HG03457 (cell line): ENCODE results near the gene DNMT3A.
"Not testable (repeated sequence)": the region's sequence is repeated elsewhere in the genome, so short reads cannot be mapped to it uniquely, and the experiment has no call there.

ENCODE experiments used
- ATAC-seq: cut with Tn5 transposase; IDR thresholded peaks from one replicate; pipeline ENCODE4 v1.9.1; 2021; ENCODE audit warnings: moderate number of reproducible peaks; ENCODE audit not compliant: unreplicated experiment

The DNMT3A gene

GRCh38 chr2:25215948-25216679 lies 125.6 kb downstream of the DNMT3A start:
- peak; percentile 47 for ATAC-seq

- no peak for ATAC-seq
Measured at GRCh38 chr2:25215232-25215631, 126.5 kb downstream of the DNMT3A start.

GRCh38 chr2:25213229-25213628 lies 128.5 kb downstream of the DNMT3A start:
- ATAC-seq, result no peak

DNA sequence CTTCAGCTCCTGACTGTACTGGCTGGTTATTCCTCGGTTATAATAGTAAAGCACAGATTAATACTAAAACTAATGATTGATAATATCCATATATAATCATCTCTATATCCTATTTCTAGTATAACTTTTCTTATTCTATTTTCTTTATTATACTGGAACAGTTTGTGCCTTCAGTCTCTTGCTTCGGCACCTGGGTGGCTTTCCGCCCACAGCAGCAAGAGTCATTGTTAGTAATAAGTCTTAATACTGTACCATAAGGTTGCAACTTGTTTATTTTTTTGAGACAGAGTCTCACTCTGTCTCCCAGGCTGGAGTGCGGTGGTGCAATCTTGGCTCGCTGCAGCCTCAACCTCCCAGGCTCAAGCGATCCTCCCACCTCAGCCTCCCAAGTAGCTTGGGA lies 130.8 kb downstream of the DNMT3A start:
- not testable (repeated sequence) for ATAC-seq

DNA sequence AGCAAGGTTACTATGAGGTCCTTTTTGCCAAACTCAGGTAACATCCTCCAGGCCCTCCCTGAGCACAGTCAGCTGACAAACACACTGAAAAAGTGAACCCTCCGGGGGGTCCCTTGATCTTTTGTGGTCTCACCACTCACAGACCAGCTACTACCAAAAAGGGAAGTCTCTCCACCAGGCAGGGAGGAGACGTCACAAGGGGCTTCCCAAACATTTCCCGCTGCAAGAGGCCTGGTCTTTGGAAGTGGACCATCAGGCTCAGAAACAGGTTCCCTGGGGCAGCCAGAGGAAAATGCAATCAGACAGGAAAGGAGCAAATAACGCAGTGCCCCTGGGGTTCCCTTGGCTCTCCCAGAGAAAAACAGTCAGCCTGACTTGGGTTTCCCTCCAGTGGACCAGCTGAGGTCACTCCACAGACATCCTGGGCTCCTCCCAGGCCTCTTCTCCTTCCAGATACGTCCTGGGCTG lies 134.6 kb downstream of the DNMT3A start:
- ATAC-seq, result no peak

- ATAC-seq, result no peak
Measured at GRCh38 chr2:25204190-25204838, 137.4 kb downstream of the DNMT3A start.

DNA sequence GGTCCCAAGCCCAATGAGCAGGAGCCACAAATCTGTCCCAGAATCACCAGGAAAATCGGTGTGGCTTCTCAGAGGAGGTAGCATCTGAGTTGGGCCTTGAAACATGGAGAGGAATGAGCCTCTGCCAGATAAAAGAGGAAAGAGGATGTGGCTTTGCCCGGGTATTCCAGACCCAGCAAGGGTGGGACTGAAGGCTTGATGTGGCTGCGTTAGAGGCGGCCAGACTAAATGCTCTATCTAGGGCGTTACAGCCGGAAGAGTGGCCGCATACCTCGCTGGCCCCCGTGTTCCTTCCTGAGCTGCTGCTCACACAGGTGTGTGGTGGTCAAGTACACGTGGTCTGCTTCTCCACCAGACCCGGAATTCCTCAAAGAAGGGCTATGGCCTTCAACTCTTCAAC lies 139.4 kb downstream of the DNMT3A start:
- no peak for ATAC-seq

GRCh38 chr2:25201794-25202193 lies 139.9 kb downstream of the DNMT3A start:
- ATAC-seq, result no peak

GRCh38 chr2:25201265-25201664 lies 140.5 kb downstream of the DNMT3A start:
- ATAC-seq, result no peak

DNA sequence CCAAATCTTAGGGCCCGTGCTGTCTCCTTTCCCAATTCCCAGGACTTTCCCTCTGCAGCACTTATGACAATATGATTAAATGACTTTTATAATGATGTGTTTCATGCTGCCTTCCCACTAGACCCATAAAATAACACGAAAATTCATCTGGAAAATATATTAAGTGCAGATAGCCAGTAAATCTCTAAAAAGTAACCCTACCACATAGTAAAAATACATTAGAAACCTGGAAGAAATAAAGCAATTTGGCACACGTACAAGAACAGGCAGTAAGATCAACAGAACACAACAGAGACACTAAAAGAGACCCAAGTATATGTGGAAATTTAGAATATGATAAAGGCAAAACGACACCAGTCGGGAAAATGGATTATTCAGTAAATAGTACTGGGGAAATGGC lies 143.1 kb downstream of the DNMT3A start:
- no peak for ATAC-seq

GRCh38 chr2:25198209-25198525 lies 143.6 kb downstream of the DNMT3A start:
- no peak for ATAC-seq

- no peak for ATAC-seq
Measured at GRCh38 chr2:25197336-25198208, 144.2 kb downstream of the DNMT3A start.

- ATAC-seq, result no peak
Measured at GRCh38 chr2:25194576-25195122, 147.1 kb downstream of the DNMT3A start.

DNA sequence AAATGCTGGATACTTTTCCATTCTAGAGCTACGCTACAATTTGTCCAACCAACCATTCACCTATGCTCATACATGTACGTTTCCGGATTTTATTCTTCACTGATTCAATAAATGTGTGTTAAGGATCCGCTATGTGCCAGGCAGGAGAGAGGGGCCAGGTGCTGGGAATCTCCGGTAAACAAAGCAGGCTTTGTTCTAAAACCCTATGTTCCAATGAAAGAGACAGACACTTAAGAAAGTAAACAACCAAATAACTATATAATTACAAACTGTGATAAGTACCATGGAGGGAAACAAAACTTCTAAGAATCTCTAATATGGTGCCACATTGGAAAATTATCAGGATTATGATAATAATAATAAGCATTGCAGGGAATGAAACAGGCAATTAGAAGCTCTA lies 151.2 kb downstream of the DNMT3A start:
- no peak for ATAC-seq

GRCh38 chr2:25188405-25188804 lies 153.3 kb downstream of the DNMT3A start:
- no peak for ATAC-seq

DNA sequence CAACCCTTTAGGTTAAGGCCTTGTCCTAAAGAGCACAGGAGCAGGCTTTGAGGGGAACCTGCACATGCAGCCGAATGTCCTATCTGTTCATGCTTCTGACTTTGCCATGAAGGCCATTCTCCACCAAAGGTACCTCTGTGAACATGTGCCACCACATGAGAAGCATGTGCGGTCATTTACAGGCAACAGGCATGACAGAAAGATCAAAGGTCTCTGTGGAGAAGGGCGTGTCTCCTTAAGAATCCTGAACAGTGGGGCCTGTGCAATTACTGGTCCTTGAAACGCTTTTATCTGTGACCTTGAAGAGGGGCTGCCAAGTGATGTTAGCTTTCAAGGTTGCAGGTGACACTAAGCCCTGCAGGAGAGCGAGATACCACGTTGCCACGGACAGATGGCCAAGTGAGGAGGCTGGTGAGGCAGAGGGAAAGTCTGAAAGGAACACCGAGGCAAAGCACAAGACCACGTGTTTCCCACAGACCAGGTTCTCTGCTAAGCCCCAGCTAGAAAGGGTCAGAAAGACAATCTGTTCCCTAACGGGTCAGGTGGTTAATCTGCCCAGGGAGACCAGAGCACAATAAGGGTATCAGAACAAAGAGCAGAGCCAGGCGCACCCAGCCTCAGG lies 153.9 kb downstream of the DNMT3A start:
- ATAC-seq, result no peak

DNA sequence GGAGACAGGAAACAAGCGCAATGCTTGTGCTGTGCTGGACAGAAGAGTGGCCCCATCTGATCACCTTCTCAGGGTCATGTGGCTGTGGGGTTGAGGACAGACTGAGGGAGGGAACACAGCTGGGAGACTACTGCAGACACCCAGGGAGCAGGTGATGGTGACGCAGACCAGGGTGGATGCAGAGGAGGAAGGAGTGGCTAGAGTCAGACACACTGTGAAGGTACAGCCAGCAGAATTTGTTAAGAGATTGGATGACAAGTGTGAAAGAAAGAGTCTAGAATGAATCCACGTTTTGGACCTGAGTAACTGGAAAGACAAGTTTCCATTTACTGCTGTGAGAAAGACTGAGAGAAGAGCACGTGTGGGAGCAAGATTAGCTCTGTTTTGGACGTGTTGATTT lies 157.5 kb downstream of the DNMT3A start:
- no peak for ATAC-seq

GRCh38 chr2:25178976-25179375 lies 162.7 kb downstream of the DNMT3A start:
- ATAC-seq, result no peak
